Activated CD8-positive, alpha-beta memory T cell treated with anti-CD3 and anti-CD28 coated beads, Interleukin-2, amount 50 U/mL, for 1 hour (primary cell): Measurements from ENCODE around the gene NLGN1.
"Not testable (repeated sequence)": the region's sequence is repeated elsewhere in the genome, so short reads cannot be mapped to it uniquely, and the experiment has no call there.

Experiments used
- DNase-seq: peaks from one replicate; pipeline ENCODE4 v3.0.0-alpha.2; 2020; ENCODE audit errors: extremely low read depth

NLGN1 gene

GRCh38 chr3:173397161-173398110, at the start of gene NLGN1:
Gene NLGN1, plus strand, starts transcription at chr3:173397744.
- no peak for DNase-seq

GRCh38 chr3:173351886-173352285, 45.7 kb upstream of the NLGN1 start:
- DNase-seq: no peak

GRCh38 chr3:173353137-173353536, 44.4 kb upstream of the NLGN1 start:
- not testable (repeated sequence) for DNase-seq

- DNase-seq: no peak
These were observed 43.4 kb upstream of the NLGN1 start for GRCh38 chr3:173354124-173354523.

GRCh38 chr3:173371848-173372487, 25.6 kb upstream of the NLGN1 start:
- DNase-seq: no peak

- no peak for DNase-seq
These were observed 16.9 kb upstream of the NLGN1 start for GRCh38 chr3:173380681-173381080.

- not testable (repeated sequence) for DNase-seq
These were observed 15.6 kb upstream of the NLGN1 start for GRCh38 chr3:173381936-173382335.

GRCh38 chr3:173395073-173395411, 2.5 kb upstream of the NLGN1 start:
- no peak for DNase-seq

- no peak for DNase-seq
These were observed 1.9 kb upstream of the NLGN1 start for GRCh38 chr3:173395412-173396181.

GRCh38 chr3:173396191-173397041, 1.1 kb upstream of the NLGN1 start:
- no peak for DNase-seq

- DNase-seq: no peak
These were observed 551 bp downstream of the NLGN1 start for GRCh38 chr3:173398111-173398479.

- no peak for DNase-seq
These were observed 1.5 kb downstream of the NLGN1 start for GRCh38 chr3:173399044-173399443.

GRCh38 chr3:173401369-173401768, 3.8 kb downstream of the NLGN1 start:
- DNase-seq: no peak

GRCh38 chr3:173402656-173403055, 5.1 kb downstream of the NLGN1 start:
- no peak for DNase-seq

- no peak for DNase-seq
These were observed 5.8 kb downstream of the NLGN1 start for GRCh38 chr3:173403376-173403775.

GRCh38 chr3:173404156-173404555, 6.6 kb downstream of the NLGN1 start:
- DNase-seq: no peak

- DNase-seq: no peak
These were observed 12.9 kb downstream of the NLGN1 start for GRCh38 chr3:173410436-173410835.

- DNase-seq: no peak
These were observed 13.3 kb downstream of the NLGN1 start for GRCh38 chr3:173410849-173411248.

GRCh38 chr3:173411375-173411973, 13.9 kb downstream of the NLGN1 start:
- DNase-seq: no peak

GRCh38 chr3:173416070-173416469, 18.5 kb downstream of the NLGN1 start:
- DNase-seq: no peak

- DNase-seq: no peak
These were observed 31.5 kb downstream of the NLGN1 start for GRCh38 chr3:173429076-173429475.
